K562 (cell line): ENCODE data around the gene CHAF1A. TPM values are rescaled to one million over a fixed set of nuclear protein-coding genes. Genes with fewer than 3 reads are reported as not detected.

Experiments
- GATAD2A ChIP-seq: fragments of 450-650 bp; IDR thresholded peaks from 2 replicates; pipeline ENCODE4 v1.6.1; 2017
- IRF2 ChIP-seq: sonication (generic); formaldehyde crosslinking; IDR thresholded peaks from 2 replicates; pipeline ENCODE4 v1.8.1; 2022; ENCODE audit warnings: mild to moderate bottlenecking, missing genetic modification reagents
- SRSF7 ChIP-seq: fragments of 200-400 bp; formaldehyde crosslinking; optimal IDR thresholded peaks from 2 replicates; pipeline ENCODE3; 2017; ENCODE audit warnings: mild to moderate bottlenecking, low read depth, low read length
- TBP ChIP-seq: optimal IDR thresholded peaks from 2 replicates; pipeline ENCODE3; 2011; ENCODE audit warnings: low read depth, low read length, improper control_type of control experiment
- TCF3 ChIP-seq: sonication (generic); formaldehyde crosslinking; IDR thresholded peaks from 2 replicates; pipeline ENCODE4 v1.4.0; 2020; ENCODE audit warnings: mild to moderate bottlenecking, missing genetic modification reagents
- TEAD4 ChIP-seq, 2 experiments: sonication (generic) in 1 of 2; formaldehyde crosslinking in 1 of 2; IDR thresholded peaks; 2 replicates each; pipeline versions ENCODE4 v1.6.1 to v1.8.0; 2012 to 2022; ENCODE audit warnings: borderline replicate concordance in 1 of 2, inconsistent platforms in 1 of 2, low read length in 1 of 2, mild to moderate bottlenecking in 1 of 2, missing genetic modification reagents in 1 of 2
- polyA plus RNA-seq, 8 experiments: library from polyadenylated mRNA; depleted of rRNA in 4 of 8; stranded (reverse) in 5 of 8; unstranded in 3 of 8; fragments of >200 nt; fragmentation: Nextera tagmentation in 2 of 8; fragmentation: Illumina TruSeq in 1 of 8; extraction: Ambion mirVana in 2 of 8; extraction: Trizol in 1 of 8; gene quantifications; 2 replicates each; pipeline versions ENCODE4 v1.2.1 to v1.2.3, GENCODE V29; 2011 to 2014; ENCODE audit warnings: inconsistent platforms in 1 of 8, missing spikeins in 1 of 8
- total RNA-seq, 7 experiments: library from RNA; depleted of rRNA in 6 of 7; stranded (reverse); fragments of >200 nt in 6 of 7; fragmentation: Illumina TruSeq in 2 of 7; extraction: Trizol in 2 of 7; gene quantifications; 2 replicates each; pipeline versions ENCODE4 v1.2.1 to v1.2.3, GENCODE V29; 2011 to 2021; ENCODE audit warnings: low replicate concordance in 1 of 7
- TF ChIP-seq, protein P1 (sequence below): sonication (generic); formaldehyde crosslinking; IDR thresholded peaks from 2 replicates; pipeline ENCODE4 v1.8.0; 2022; ENCODE audit warnings: mild to moderate bottlenecking, missing genetic modification reagents, borderline replicate concordance
- TF ChIP-seq, protein P2 (sequence below): fragments of 250-450 bp; sonication (Bioruptor Pico); IDR thresholded peaks from 2 replicates; pipeline ENCODE4 v1.5.0; 2021; ENCODE audit warnings: mild to moderate bottlenecking, moderate library complexity
- TF ChIP-seq, protein P3 (sequence below): sonication (generic); formaldehyde crosslinking; IDR thresholded peaks from 2 replicates; pipeline ENCODE4 v1.9.0; 2022; ENCODE audit warnings: mild to moderate bottlenecking, missing genetic modification reagents
- TF ChIP-seq, protein P4 (sequence below): fragments of 450-650 bp; IDR thresholded peaks from 2 replicates; pipeline ENCODE4 v1.6.1; 2016; ENCODE audit warnings: borderline replicate concordance
- TF ChIP-seq, protein P5 (sequence below), 2 experiments: IDR thresholded peaks in 1 of 2; conservative IDR thresholded peaks in 1 of 2; 2 replicates each; pipeline ENCODE4 v1.6.1; 2016; ENCODE audit warnings: low read depth in 2 of 2, mild to moderate bottlenecking in 1 of 2, missing compliant biosample characterization in 1 of 2, missing genetic modification characterization in 1 of 2, moderate library complexity in 1 of 2
- TF ChIP-seq, protein P6 (sequence below): fragments of 250-450 bp; sonication (Bioruptor Pico); IDR thresholded peaks from 2 replicates; pipeline ENCODE4 v1.8.0; 2022; ENCODE audit warnings: inconsistent platforms, mild to moderate bottlenecking, moderate library complexity, borderline replicate concordance

CHAF1A gene
- total and polyA plus RNA-seq, 9 of the 15 experiments (the other 6 are each of a cell fraction or from before 2014, with no cell fraction given): 1.6 to 86.9 (median 45.2) TPM

DNA sequence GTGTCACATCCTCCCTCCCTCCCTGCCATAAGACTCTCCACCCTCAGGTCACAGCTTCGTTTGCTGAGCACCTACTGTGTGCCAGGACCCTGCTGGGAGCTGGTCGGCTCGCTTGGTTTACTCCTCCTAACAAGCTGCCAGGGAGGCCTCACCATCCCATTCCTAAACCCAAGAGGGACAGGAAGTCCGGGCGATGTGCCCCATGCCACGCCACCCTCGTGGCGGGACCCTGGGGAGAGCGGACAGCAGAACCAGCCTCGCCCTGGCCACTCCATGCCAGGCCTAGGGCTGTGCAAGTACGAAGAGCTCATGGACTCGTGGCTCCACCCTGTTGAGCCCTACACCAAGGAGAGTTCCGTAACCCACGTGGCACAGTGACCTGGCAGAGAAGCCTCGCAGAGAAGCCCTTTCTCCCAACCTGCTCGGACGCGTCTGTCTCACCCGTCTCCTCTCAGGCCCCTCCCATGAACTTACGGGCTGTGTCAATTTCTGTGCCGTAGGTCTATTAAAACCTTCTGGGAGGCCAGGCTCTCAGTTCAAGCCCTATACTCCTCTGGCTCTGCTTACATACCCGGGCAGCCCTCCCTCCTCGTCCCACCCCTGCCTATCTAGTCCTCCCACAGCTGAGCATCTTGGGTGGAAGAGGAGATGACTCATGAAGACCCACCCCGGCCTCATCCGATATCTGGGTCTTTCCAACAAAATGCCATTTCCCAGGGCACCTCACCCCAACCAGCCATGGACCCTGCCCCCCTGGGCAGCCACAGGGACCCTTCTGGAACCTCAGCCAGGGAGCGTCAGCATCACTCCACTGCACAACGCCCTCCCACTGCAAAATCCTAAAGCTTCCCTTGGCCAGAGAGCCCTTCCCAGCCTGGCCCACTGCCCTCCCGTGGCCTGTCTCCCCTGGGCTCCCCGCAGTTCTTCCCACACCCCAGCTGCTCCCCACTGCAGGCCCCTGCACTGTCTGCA, 52.6 kb downstream of the CHAF1A start (continued):
- no peak for TF ChIP-seq SRSF7
- TF ChIP-seq, protein P1, sequence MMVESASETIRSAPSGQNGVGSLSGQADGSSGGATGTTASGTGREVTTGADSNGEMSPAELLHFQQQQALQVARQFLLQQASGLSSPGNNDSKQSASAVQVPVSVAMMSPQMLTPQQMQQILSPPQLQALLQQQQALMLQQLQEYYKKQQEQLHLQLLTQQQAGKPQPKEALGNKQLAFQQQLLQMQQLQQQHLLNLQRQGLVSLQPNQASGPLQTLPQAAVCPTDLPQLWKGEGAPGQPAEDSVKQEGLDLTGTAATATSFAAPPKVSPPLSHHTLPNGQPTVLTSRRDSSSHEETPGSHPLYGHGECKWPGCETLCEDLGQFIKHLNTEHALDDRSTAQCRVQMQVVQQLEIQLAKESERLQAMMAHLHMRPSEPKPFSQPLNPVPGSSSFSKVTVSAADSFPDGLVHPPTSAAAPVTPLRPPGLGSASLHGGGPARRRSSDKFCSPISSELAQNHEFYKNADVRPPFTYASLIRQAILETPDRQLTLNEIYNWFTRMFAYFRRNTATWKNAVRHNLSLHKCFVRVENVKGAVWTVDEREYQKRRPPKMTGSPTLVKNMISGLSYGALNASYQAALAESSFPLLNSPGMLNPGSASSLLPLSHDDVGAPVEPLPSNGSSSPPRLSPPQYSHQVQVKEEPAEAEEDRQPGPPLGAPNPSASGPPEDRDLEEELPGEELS (CRISPR knock-in tag): no peak
- TF ChIP-seq, protein P2, sequence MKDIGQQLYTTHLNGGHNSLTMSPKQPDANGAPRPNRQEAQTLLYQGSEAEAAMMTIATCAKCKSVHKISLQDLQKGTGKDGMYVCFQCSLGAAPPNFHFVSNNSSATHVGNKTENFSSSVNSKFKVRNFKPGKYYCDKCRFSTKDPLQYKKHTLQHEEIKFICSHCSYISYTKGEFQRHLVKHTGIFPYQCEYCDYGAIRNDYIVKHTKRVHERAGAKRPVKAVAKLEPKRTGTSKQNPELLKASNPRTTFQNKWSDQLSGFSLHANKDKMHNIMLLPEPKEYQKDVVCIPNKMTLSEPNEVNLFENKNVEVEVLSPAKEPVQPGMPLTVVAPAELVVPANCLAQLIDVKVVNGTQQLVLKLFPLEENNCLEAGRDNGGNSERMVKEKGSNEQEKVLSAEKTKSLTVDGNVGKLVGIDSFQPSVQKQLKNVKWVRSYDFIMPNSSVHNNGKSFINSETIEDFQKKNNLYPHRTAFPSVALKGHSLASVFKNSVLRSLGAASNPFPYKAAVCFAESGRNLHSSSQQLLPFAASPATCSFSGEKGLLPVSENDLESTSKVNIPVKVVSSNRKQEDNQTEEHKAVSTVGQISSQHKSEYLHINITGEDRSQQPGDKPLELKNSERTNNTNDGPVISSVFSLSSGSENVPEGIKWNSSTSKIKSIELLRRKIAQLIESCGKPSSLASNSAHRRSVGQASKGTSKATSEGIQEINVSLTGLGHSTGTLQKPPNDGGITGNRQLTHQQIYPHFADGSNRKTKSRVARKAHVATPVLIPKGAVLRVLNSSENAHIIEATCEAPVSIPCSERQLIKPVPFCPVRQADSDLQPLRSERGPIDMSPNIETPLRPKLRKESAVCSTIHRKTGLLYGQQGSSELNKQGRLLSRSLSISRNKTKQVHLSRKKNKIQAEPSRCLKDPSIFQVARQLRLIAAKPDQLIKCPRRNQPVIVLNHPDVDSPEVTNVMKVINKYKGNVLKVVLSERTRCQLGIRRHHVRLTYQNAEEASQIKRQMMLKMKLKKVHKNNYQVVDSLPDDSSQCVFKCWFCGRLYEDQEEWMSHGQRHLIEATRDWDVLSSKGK (CRISPR knock-in tag): no peak
- TF ChIP-seq, protein P3, sequence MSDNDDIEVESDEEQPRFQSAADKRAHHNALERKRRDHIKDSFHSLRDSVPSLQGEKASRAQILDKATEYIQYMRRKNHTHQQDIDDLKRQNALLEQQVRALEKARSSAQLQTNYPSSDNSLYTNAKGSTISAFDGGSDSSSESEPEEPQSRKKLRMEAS (CRISPR knock-in tag): no peak; the same call in 1 of the 2 replicates
- TF ChIP-seq, protein P4, sequence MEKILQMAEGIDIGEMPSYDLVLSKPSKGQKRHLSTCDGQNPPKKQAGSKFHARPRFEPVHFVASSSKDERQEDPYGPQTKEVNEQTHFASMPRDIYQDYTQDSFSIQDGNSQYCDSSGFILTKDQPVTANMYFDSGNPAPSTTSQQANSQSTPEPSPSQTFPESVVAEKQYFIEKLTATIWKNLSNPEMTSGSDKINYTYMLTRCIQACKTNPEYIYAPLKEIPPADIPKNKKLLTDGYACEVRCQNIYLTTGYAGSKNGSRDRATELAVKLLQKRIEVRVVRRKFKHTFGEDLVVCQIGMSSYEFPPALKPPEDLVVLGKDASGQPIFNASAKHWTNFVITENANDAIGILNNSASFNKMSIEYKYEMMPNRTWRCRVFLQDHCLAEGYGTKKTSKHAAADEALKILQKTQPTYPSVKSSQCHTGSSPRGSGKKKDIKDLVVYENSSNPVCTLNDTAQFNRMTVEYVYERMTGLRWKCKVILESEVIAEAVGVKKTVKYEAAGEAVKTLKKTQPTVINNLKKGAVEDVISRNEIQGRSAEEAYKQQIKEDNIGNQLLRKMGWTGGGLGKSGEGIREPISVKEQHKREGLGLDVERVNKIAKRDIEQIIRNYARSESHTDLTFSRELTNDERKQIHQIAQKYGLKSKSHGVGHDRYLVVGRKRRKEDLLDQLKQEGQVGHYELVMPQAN: no peak
- TF ChIP-seq, protein P5, sequence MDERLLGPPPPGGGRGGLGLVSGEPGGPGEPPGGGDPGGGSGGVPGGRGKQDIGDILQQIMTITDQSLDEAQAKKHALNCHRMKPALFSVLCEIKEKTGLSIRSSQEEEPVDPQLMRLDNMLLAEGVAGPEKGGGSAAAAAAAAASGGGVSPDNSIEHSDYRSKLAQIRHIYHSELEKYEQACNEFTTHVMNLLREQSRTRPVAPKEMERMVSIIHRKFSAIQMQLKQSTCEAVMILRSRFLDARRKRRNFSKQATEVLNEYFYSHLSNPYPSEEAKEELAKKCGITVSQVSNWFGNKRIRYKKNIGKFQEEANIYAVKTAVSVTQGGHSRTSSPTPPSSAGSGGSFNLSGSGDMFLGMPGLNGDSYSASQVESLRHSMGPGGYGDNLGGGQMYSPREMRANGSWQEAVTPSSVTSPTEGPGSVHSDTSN (CRISPR knock-in tag; IDR thresholded peaks at IDR 0.05; ENCODE audit: low read depth): no peak
- TF ChIP-seq, protein P5 (tag; conservative IDR thresholded peaks at IDR 0.05; ENCODE audit: low read depth): no peak
- peak; percentile 33; the same call in 1 of the 2 replicates for TF ChIP-seq TEAD4 (IDR thresholded peaks at IDR 0.05; ENCODE audit: low read length)
- TF ChIP-seq TEAD4 (CRISPR knock-in tag; IDR thresholded peaks at IDR 0.05; ENCODE audit: borderline replicate concordance): no peak
- TF ChIP-seq GATAD2A: no peak
- TF ChIP-seq TBP: no peak
- TF ChIP-seq IRF2 (CRISPR knock-in tag): no peak
- TF ChIP-seq TCF3 (CRISPR knock-in tag): peak; percentile 75
- TF ChIP-seq, protein P6, sequence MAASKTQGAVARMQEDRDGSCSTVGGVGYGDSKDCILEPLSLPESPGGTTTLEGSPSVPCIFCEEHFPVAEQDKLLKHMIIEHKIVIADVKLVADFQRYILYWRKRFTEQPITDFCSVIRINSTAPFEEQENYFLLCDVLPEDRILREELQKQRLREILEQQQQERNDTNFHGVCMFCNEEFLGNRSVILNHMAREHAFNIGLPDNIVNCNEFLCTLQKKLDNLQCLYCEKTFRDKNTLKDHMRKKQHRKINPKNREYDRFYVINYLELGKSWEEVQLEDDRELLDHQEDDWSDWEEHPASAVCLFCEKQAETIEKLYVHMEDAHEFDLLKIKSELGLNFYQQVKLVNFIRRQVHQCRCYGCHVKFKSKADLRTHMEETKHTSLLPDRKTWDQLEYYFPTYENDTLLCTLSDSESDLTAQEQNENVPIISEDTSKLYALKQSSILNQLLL: no peak
